Astrocyte of the spinal cord (primary cell): ENCODE measurements around the gene ACP6.

Source experiments
- DNase-seq: peaks from one replicate; pipeline ENCODE4 v3.0.0; 2011; ENCODE audit warnings: low read depth, low spot score
- H3K4me3 ChIP-seq: 2 replicates; pipeline ENCODE4 v1.5.1; 2011; ENCODE audit warnings: low read depth, mild to moderate bottlenecking, low read length, moderate library complexity
- CTCF ChIP-seq: IDR thresholded peaks from 2 replicates; pipeline ENCODE4 v1.5.1; 2012; ENCODE audit warnings: low read depth, mild to moderate bottlenecking, low read length, inconsistent platforms
- in situ Hi-C: cut with HindIII; loops from 2 replicates; pipeline ENCODE4 v1.10.0; 2017; ENCODE audit warnings: low sequenced_read_pairs

The ACP6 gene

GRCh38 chr1:147640553-147641165, 29.7 kb downstream of the ACP6 start:
- H3K4me3 ChIP-seq = no peak overlapping the region
- TF ChIP-seq CTCF = peak; percentile 91
- peak; percentile 72 for DNase-seq
- in situ Hi-C loops = no loop called here

- no peak for TF ChIP-seq CTCF
- H3K4me3 ChIP-seq = no peak overlapping the region
- no peak for DNase-seq
- in situ Hi-C loops = no loop called here
These were observed 34.0 kb downstream of the ACP6 start for GRCh38 chr1:147636314-147636713.

DNA sequence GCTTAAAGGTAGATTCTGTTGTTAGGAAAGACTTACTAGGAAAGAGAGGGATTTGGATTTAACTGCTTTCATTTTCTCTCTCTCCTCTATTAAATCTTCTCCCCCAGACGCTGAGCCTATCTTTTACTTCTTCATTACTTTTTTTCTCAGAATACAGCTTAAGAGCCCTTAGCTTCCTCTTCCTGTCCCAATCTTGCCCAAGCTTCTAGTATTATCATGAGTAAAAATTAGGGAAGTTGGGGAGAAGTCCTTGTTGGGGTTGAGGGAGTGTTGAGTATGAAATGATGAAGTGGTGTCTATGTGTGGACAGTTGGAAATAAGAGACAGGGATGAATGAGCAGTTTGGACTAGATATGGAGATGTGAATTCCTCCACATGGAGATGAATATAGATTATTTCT, 35.0 kb downstream of the ACP6 start:
- in situ Hi-C loops = no loop called here
- no peak for DNase-seq
- H3K4me3 ChIP-seq = no peak overlapping the region
- no peak for TF ChIP-seq CTCF

GRCh38 chr1:147634645-147635044, 35.7 kb downstream of the ACP6 start:
- TF ChIP-seq CTCF = no peak
- DNase-seq = no peak
- H3K4me3 ChIP-seq = no peak overlapping the region
- in situ Hi-C loops = no loop called here

GRCh38 chr1:147633759-147634158, 36.6 kb downstream of the ACP6 start:
- no peak overlapping the region for H3K4me3 ChIP-seq
- DNase-seq = no peak
- in situ Hi-C loops = no loop called here
- no peak for TF ChIP-seq CTCF

- H3K4me3 ChIP-seq = no peak overlapping the region
- no peak for TF ChIP-seq CTCF
- no peak for DNase-seq
- in situ Hi-C loops = no loop called here
These were observed 38.5 kb downstream of the ACP6 start for GRCh38 chr1:147631839-147632238.

- in situ Hi-C loops = no loop called here
- H3K4me3 ChIP-seq = no peak overlapping the region
- no peak for DNase-seq
- no peak for TF ChIP-seq CTCF
These were observed 39.9 kb downstream of the ACP6 start for GRCh38 chr1:147630447-147630846.
